HG02970 (cell line): ENCODE measurements around the gene WDR33.
"Not testable (repeated sequence)": the region's sequence is repeated elsewhere in the genome, so short reads cannot be mapped to it uniquely, and the experiment has no call there.

Experiments used
- ATAC-seq: cut with Tn5 transposase; IDR thresholded peaks from one replicate; pipeline ENCODE4 v1.9.1; 2021; ENCODE audit warnings: mild to moderate bottlenecking, moderate library complexity, moderate number of reproducible peaks; ENCODE audit not compliant: unreplicated experiment, low FRiP score

WDR33 gene

GRCh38 chr2:127810619-127811396 lies at the start of gene WDR33:
Gene WDR33, minus strand, starts transcription at chr2:127811171. Its CDS starts 40,190 bp downstream, at chr2:127770981.
- ATAC-seq: peak; percentile 92

DNA sequence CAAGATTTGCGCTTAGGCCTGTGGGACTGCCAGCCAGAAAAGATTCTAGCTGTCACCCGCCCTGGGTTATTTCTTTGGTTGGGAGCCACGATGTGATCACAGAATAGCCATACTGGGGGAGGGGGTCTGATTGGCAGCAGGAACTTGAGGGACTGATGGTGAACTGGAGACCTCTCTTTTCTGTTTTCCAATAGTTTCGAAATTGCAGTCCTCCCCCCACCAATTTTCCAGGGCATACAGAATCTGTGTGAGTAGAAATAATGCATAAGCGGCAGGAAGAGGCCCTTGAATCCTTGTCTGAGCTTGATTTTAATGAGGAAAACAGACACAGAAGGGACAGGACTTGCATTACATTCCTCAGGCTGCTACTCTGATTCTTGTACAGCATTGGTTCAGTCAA lies 49.2 kb upstream of the WDR33 start:
- ATAC-seq: no peak

GRCh38 chr2:127859712-127860085 lies 48.7 kb upstream of the WDR33 start:
- ATAC-seq: no peak

- ATAC-seq: no peak
These were observed 46.4 kb upstream of the WDR33 start for GRCh38 chr2:127857265-127857808.

DNA sequence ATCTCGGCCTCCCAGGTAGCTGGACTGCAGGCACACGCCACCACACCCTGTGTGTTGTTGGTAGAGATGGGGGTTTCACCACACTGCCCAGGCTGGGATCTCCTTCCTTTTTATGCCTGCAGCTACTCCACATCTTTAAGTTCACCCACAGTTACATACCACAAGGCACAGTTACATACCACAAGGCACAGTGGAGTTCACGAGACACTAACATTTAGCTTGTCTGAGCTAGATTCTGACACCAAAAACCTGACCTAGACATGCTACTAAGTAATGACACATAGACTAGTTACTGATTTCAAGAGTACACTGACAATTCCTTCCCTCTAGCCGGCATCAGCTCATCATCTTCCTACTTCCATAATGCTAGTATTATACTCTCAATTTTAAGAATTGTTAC lies 42.7 kb upstream of the WDR33 start:
- no peak for ATAC-seq

GRCh38 chr2:127852388-127852787 lies 41.4 kb upstream of the WDR33 start:
- ATAC-seq: no peak

DNA sequence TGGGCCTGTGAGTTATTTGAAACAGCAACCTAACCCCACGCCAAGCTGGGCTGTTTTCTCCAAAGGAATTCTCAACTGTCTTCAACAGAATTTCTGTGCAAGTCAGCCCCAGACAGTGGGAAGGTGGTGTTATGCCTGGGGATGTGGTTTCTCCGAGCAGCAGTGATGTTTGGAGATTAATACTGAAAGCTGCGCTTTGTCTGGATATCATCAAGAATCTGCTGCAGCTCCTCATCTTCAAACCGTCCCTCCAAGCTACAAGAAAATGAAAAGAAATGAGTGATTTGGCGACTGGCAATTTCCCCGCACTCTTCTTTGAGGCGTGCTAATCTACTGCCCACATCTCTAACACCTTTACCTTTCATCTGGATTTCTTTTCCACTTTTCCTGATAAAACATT lies 37.0 kb upstream of the WDR33 start:
- no peak for ATAC-seq

DNA sequence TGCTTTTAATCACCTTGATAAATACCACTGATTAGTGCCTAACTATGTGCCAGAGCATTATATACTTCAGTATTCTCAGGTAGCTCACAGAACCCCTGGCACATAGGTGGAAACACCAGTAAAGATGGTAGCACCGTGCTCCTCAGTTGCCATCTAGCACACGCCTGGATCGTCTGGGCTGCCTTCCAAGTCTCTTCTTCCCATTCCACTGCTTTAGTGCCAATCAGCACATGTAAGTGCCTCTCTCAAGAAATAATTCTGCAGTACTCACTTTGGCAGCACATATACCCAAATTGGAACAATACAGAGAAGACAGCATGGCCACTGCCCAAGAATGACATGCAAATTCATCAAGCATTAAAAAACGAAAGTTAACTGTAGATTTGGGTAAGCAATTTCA lies 34.0 kb upstream of the WDR33 start:
- no peak for ATAC-seq

DNA sequence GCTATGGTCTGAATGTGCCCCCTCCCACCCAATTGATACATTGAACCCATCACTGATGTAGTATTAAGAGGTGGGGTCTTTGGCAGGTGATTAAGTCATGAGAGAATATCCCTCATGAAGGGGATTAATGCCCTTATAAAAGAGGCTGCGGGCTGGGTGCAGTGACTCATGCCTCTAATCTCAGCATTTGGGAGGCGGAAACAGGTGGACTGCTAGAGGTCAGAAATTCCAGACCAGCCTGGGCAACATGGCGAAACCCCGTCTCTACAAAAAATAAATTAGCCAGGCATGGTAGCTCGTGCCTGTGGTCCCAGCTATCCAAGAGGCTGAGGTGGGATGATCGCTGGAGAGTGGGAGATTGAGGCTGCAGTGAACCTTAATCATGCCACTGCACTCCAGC lies 32.7 kb upstream of the WDR33 start:
- no peak for ATAC-seq

GRCh38 chr2:127841466-127842178 lies 30.7 kb upstream of the WDR33 start:
- no peak for ATAC-seq

DNA sequence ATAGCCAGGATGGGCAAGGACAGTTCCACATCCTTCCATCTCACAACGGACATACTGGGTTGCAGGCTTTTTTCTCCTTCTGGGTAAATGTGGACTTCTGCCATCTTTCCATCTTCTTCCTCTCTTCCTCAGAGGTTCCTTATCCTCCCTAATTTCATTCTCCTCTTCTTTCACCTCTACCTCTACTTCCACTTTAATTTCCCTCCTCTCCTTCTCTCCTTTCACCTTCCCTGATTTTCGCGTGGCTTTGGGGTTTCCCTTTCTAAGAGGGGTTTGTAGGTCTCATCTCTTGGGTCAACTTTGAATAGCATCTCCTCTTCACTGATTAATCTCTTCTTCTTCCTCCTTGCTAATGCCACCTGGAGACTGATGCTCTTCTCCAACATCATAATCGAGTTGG lies 29.9 kb upstream of the WDR33 start:
- no peak for ATAC-seq

GRCh38 chr2:127834951-127835350 lies 24.0 kb upstream of the WDR33 start:
- ATAC-seq: no peak

GRCh38 chr2:127829845-127830246 lies 18.9 kb upstream of the WDR33 start:
- ATAC-seq: peak; percentile 90

GRCh38 chr2:127826708-127827107 lies 15.7 kb upstream of the WDR33 start:
- ATAC-seq: not testable (repeated sequence)

DNA sequence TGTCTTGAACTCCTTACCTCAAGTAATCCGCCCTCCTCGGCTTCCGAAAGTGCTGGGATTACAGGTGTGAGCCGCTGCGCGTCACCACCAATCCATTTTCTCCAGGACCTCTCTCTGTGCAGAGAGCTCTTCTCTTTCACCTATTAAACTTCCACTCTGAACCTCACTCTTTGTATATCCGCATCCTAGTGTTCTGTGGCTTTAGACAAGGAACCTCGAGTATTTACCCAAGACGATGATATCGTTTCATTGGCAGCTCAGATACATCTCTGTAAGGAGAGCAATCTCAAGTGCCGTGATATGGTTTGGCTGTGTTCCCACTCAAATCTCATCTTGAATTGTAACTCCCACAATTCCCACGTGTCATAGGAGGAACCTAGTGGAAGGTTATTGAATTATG lies 15.1 kb upstream of the WDR33 start:
- ATAC-seq: no peak

GRCh38 chr2:127820080-127820668 lies 9.2 kb upstream of the WDR33 start:
- no peak for ATAC-seq

GRCh38 chr2:127818794-127819425 lies 7.9 kb upstream of the WDR33 start:
- no peak for ATAC-seq

GRCh38 chr2:127818241-127818640 lies 7.3 kb upstream of the WDR33 start:
- no peak for ATAC-seq

GRCh38 chr2:127814677-127815076 lies 3.7 kb upstream of the WDR33 start:
- no peak for ATAC-seq

DNA sequence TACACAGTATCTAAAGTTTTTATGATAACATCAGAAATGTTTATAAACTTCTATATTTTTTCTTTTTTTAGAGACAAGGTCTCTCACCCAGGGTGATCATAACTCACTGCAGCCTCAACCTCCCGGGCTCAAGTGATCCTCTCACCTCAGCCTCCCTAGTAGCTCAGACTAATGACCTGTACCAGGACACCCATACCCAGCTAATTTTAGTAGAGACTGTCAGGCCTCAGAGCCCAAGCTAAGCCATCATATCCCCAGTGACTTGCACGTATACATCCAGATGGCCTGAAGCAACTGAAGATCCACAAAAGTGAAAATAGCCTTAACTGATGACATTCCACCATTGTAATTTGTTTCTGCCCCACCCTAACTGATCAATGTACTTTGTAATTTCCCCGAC lies 1.5 kb upstream of the WDR33 start:
- ATAC-seq: not testable (repeated sequence)
